ENCODE data around the gene EBI3.
A peak's percentile ranks its signal among the peaks of the same experiment; 100 is the strongest.
"Not testable (repeated sequence)": the region's sequence is repeated elsewhere in the genome, so short reads cannot be mapped to it uniquely, and the experiment has no call there.

EBI3 gene

DNA sequence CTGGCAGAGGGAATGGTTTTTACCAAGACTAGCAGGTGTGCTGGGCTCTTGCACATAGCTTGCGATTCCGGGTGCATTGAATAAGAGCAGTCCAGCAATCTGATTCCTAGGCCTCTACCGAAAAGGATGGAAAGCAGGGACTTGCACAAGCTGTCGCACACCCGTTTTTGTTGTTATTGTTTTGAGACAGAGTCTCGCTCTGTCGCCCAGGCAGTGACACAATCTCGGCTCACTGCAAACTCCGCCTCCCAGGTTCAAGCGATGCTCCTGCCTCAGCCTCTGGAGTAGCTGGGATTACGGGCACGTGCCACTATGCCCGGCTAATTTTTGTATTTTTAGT, 5.5 kb downstream of the EBI3 start:
- DNase-seq (ENCODE audit: low read depth): no peak

DNA sequence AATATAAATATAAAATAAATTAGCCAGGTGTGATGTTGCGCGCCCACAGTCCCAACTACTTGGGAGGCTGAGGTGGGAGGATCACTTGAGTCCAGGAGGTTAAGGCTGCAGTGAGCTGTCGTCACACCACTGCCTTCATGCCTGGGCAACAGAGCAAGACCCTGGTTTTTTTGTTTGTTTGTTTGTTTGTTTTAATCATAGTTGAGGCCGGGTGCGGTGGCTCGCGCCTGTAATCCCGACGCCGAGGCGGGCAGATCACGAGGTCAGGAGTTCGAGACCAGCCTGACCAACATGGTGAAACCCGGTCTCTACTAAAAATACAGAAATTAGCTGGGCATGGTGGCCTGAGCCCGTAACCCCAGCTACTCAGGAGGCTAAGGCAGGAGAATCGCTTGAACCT, 8.2 kb downstream of the EBI3 start:
- DNase-seq (ENCODE audit: low read depth): not testable (repeated sequence)

DNA sequence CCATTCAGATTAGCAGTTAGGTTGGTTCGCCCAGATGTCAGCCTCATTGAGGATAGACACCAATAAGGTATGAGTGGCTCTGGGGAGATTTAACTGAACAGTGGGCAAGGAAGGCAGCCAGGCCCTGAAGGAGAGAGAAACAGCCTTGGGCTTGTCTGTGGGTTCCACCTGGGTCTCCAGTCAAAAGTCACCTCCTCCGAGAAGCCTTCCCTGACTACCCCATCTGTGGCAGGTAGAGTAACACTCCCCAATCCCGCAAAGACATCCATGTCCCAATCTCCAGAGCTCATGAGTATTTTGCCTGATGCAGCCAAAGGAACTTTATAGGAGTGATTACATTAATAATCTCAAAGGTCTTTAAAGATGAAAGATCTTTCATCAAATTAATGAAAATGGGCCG, 9.5 kb downstream of the EBI3 start:
- DNase-seq (ENCODE audit: low read depth): no peak

DNA sequence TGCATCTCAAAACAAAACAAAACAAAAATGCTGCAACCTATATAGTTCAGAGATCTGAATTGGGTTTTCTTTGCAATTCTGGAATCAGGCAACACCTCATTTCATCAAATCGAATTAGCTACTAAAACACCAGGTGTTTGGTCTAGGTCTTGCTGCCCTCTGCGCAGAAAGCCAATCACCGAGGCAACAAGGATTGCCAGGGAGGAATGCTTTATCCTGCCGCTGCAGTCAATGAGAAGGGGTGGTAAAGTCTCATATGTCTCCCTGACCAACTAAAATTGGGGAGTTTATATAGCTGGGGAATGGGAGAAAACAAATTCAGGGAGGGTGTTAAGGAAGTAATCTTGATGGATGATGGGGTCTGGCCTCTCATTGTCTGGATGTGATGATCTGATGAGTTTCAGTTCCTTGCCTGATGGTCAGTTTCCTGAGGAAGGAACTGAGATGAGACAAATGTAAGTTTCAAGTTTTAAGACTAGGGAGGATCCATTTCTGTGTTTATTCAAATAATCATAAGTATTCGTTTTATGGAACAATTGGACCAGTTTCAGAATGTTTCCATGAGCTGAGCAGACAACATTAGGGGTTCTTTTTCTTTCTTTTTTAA, 12.6 kb downstream of the EBI3 start:
- DNase-seq (ENCODE audit: low read depth): no peak

DNA sequence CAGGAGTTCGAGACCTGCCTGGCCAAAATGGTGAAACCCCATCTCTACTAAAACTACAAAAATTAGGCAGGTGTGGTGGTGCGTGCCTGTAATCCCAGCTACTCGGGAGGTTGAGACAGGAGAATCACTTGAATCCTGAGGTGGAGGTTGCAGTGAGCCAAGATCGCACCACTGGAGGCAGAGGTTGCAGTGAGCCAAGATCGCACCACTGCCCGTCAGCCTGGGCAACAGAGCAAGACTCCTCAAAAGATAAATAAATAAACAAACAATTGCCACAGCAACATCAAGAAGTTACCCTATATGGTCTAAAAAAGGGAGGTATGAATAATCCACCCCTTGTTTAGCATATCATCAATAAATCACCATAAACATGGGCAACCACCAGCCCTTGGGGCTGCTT, 16.6 kb downstream of the EBI3 start:
- DNase-seq (ENCODE audit: low read depth): not testable (repeated sequence)

DNA sequence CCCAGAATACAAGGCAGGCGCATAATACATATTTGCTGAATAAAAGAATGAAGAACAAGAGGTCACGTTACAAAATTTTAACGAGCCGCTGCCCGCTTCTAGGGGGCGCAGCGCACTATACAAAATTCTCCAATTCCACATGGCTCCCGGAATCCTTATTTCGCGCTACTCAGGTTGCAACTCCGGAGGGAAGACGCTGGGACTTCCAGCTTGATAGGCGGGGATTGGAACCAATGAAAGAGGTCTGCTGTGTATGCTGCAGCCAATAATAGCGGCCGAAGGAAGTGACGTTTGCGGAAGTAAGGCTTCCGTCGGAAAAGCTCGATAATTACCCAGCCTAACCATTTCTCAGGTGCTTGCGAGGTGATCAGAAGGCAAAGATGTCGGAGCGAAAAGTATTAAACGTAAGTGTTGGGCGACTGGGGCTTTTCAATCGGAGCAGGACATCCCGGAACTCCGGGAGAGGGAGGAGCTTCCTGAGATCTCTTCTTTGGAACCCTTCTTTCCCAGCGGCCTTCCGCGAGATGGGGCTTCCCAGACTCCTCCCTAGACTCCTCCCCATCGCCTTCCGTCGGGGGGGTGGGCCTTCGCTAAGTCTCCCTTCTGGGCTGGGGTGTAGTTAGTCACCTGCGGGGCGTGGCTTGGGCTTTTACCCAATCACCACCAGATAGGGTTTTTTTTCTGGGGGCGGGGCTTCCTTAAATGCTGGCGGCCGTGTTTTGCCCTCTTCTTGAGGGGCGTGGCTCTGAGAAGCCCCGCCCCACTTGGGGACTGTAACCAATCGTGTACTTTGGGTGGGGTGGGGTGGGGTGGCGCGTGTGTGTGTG, 17.7 kb downstream of the EBI3 start, which contains the start of gene YJU2:
Gene YJU2, plus strand, starts transcription at position 314 of the 827 bp plus-strand sequence. Its CDS starts 67 bp downstream, at position 381.
- DNase-seq (ENCODE audit: low read depth): peak; percentile 97

DNA sequence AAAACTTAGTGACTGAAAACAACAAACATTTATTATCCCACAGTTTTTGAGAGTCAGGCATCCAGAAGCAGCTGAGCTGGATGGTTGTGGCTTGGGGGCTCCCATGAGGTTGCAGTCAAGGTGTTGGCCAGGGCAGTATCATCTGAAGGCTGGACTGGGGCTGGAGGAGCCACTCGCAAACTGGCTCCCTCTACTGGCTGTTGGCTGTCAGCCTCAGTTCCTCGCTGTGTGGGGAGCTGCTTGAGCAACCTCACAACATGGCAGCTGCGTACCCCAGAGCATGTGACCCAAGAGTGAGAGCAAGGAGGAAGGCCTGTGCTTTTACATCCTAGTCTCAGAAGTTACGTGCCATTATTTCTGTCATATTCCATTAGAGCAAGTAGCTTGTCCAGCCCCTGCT, 27.2 kb downstream of the EBI3 start:
- DNase-seq (ENCODE audit: low read depth): no peak

DNA sequence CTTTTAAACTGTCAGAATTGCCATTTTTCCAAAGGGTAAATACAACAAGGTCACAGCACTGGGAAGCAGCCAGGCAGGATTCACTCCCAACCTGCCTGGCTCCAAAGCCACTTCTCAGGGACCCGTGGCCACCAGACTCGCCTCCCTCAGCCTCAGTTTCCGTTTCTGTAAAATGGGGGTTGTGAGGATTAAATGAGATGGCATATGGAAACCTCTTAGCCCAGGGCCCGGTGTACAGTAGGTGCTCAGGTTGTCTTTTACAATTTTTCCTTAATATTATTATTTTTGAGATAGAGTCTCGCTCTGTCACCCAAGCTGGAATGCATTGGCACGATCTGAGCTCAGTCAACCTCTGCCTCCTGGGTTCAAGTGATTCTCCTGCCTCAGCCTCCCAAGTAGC, 27.7 kb downstream of the EBI3 start:
- DNase-seq (ENCODE audit: low read depth): no peak

DNA sequence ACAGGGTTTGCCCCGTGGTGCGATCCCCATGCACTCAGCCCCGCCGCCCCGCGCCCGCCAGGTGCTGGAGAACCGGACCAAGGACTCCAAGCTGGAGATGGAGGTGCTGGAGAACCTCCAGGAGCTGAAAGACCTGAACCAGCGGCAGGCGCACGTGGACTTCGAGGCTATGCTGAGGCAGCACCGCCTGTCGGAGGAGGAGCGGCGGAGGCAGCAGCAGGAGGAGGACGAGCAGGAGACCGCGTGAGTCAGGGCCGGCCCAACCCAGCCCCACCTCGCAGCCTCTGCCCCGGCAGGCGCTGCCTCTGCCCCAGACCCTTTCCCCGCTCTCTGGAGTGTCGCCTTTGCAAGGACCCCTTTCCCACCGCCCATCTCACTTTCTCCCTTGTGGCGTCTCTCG, 28.9 kb downstream of the EBI3 start:
- no peak for DNase-seq (ENCODE audit: low read depth)

DNA sequence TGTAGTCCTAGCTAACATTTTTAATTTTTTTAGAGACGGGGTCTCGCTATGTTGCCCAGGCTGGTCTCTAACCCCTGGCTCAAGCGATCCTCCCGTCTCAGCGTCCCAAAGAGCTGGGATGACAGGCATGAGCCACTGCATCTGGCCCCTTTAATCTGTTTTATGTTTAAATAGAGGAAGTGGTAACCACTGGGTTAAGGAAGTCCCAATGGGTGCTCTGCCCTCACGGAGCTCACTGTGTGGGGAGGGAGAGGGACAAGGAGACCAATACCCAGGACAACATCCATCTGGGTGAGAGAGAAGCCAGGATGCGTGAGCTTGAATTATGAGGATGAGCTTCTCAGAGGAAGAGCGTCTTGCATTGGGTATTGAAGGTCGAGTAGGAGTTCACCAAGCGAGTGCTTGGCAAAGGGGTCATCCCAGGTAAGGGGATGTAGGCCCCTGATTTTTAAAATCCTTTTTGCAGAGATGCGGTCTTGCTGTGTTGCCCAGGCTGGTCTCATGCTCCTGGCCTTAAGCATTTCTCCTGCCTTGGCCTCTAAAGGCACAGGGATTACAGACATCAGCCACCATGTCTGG, 31.4 kb downstream of the EBI3 start:
- DNase-seq (ENCODE audit: low read depth): no peak

DNA sequence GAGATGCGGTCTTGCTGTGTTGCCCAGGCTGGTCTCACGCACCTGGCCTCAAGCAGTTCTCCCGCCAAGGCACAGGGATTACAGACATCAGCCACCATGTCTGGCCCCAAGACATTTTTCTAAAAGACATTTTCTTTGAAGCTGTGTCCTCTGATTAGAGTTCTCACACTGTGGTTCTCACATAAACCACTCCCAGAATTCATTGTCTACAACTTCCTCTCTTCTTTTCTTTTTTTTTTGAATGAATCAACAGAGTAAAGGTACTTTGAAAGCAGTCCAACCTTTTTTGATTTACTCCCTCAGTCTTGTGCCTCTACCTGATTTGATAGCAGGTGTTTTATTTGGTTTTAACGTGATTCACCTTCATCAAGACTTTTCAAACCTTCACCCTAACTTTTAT, 35.5 kb downstream of the EBI3 start:
- DNase-seq (ENCODE audit: low read depth): no peak

DNA sequence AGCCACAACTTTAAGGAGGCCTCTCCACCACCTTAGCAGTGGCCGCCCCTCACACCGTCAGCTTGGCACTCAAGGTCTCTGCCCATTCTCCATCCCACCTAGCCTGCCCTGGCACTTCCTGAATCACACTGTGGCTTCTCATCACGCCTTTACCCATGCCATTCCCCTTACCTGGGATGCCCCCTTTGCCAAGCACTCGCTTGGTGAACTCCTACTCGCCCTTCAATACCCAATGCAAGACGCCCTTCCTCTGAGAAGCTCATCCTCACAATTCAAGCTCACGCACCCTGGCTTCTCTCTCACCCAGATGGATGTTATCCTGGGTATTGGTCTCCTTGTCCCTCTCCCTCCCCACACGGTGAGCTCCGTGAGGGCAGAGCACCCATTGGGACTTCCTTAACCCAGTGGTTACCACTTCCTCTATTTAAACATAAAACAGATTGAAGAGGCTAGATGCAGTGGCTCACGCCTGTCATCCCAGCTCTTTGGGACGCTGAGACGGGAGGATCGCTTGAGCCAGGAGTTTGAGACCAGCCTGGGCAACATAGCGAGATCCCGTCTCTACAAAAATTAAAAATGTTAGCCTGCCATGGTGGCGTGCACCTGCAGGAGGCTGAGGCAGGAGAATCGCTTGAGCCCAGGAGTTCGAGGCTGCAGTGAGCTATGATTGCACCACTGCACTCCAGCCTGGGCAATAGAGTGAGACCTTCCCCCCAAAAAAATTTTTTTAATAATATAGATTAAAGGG, 37.1 kb downstream of the EBI3 start:
- DNase-seq (ENCODE audit: low read depth): no peak

DNA sequence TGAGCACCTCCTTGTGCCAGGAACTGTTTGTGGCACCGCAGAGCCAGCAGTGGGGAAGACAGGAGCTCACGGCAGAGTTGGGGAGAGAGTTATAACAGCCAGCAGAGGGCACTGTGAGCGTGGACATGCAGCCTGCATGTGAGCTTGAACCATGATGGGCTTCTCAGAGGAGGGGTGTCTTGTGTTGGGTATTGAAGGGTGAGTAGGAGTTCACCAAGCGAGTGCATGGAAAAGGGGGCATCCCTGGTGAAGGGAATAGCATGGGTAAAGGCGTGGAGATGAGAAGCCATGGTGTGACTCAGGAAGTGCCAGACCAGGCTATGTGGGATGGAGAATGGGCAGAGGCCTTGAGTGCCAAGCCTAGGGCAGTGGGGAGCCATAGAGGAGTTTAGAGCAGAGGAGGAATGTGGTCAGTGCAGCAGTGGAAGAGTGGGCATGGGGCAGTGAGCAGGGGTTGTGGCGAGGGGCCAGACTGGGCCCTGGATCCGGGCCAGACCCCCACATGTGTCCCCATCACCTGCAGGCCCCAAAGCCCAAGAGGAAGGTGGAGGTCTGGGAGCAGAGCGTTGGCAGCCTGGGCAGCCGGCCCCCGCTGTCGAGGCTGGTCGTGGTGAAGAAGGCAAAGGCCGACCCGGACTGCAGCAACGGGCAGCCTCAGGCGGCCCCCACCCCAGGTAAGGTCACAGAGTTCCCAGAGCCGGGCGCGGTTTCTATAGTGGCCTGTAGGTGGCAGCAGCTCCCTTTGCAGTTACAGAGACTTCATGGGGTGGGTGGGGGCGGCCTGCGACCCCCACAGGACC, 38.0 kb downstream of the EBI3 start:
- DNase-seq (ENCODE audit: low read depth): peak; percentile 45

DNA sequence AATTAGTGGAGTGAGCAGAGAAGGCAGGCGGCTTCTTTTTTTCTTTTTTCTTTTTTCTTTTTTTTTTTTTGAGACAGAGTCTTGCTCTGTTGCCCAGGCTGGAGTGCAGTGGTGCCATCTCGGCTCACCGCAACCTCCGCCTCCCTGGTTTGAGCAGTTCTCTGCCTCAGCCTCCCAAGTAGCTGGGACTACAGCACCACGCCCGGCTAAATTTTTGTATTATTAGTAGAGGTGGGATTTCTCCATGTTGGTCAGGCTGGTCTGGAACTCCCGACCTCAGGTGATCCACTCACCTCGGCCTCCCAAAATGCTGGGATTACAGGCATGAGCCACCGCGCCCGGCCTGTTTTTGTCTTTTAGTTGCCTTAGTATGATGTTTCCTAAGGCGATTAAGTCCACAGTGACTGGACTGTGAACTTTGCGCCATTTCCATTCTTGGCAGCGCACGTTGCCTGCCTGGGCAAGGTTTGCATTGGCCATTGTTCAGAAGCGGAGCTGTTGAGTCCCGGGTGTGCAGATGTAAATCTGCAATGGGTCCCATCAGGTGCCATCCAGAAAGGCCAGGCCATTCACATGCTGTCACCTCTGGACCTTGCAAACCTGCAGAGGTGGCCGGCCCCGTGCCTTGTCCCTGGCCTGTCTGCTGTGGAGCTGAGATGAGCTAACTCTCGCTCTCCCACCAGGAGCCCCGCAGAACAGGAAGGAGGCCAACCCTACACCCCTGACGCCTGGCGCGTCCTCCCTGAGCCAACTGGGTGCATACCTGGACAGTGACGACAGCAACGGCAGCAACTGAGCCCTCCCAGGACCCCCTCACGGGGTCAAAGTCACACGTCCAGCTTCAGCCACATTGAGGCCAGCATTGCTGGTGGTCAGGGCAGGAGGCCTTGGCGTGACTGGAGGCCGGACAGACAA, 38.8 kb downstream of the EBI3 start:
- no peak for DNase-seq (ENCODE audit: low read depth)

DNA sequence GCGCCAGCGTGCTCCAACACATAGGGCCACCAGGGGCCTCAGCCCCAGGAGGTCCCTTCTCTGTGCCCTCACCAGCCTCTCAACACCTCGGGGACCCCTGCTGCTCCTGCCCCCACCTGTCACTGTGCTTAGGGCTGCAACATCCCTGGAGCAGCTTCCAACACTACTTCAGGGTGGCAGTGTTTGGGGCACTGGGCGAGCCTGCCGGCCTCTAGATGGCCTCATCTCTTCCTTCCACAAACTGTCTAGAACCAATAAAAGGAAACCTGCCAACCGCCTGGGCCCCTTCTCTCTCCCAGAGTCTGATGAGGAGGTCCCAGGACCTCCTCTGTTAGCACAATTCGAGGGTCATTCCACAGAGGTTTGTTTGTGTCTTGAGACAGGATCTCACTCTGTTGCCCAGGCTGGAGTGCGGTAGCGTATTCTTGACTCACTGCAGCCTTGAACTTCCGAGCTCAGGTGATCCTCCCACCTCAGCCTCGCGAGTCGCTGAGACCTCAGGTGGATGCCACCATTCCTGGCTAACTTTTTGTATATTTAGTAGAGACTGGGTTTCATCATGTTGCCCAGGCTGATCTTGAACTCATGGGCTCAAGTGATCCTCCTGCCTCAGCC, 39.6 kb downstream of the EBI3 start:
- no peak for DNase-seq (ENCODE audit: low read depth)

DNA sequence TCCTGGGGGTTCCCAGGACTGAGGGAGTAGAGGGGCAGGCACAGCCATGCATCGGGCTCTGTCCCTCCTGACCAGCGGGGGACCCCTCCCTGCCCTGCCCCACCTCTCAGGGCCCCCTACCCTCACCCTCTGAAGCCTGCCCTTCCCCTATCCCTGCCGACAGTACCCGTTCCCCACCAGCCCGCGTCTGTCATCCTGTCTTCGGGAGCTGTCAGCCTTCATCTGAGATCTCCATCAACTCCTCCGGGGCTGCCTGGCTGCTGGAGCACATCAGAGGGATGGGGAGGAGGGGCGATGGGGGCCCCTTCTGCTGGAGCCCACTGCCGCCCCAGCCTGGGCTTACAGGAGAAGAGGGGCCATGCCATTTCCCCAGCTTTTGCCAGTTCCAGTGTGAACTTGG, 43.6 kb downstream of the EBI3 start:
- no peak for DNase-seq (ENCODE audit: low read depth)

DNA sequence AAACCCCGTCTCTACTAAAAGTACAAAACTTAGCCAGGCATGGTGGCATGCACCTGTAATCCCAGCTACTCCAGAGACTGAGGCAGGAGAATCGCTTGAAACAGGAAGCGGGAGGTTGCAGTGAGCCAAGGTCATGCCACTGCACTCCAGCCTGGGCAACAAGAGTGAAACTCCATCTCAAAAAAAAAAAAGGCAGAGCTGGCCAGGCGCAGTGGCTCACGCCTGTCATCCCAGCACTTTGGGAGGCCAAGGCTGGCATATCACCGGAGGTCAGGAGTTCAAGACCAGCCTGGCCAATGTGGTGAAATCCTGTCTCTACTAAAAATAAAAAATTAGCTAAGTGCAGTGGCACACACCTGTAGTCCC, 45.0 kb downstream of the EBI3 start:
- not testable (repeated sequence) for DNase-seq (ENCODE audit: low read depth)

DNA sequence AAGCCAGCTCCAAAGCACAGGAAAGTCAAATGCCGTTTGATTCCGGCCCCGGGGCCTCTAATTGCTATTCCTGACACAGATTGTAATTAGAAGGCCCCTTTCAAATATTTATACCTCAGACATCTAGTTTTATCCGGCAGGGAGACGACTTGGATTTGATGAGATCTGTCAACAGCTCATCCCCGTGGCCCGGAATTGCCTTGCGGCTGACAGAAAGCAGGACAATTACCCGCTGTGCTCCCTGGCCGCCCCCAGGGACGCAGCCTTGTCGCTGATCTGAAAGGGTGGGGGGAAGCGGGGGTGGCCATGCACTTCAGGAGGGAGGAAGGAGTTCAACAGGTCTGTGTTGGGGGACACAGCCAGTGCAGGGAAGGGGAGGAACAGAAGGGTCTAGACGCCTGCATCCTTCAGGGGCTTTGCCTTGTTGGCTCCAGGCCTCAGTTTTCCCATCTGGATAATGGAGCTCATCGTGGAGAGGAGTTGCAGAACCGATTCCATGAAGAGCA, 47.9 kb downstream of the EBI3 start:
- no peak for DNase-seq (ENCODE audit: low read depth)

DNA sequence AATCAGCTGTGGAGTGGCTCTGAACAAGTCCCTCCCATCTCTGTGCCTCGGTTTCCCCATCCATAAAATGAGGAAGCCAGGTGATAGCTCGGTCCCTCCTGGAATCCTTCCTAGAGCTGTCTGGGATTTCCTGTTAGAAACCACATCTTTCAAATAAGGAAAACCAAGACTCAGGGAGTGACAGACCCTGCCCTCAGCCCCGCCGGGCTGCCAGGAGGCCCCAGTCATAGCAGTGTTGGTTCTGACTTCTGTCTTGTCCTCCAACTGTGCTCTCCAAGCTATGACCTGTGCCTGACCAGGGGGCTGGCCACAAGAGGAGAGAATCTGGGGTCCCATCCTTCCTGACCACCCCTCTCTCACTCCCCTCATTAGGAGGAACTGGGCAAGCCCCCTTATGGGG, 48.7 kb downstream of the EBI3 start:
- no peak for DNase-seq (ENCODE audit: low read depth)

All from stimulated activated CD8-positive, alpha-beta memory T cell treated with anti-CD3 and anti-CD28 coated beads, Interleukin-12 subunit alpha, Interleukin-12 subunit beta, amount 100 ng/mL, for 1 hour (primary cell).